HG02884 (cell line): ENCODE data around the gene MYO1F.

ENCODE experiments used
- ATAC-seq: cut with Tn5 transposase; IDR thresholded peaks from one replicate; pipeline ENCODE4 v1.9.1; 2021; ENCODE audit warnings: mild to moderate bottlenecking, moderate library complexity; ENCODE audit not compliant: unreplicated experiment

MYO1F gene

DNA sequence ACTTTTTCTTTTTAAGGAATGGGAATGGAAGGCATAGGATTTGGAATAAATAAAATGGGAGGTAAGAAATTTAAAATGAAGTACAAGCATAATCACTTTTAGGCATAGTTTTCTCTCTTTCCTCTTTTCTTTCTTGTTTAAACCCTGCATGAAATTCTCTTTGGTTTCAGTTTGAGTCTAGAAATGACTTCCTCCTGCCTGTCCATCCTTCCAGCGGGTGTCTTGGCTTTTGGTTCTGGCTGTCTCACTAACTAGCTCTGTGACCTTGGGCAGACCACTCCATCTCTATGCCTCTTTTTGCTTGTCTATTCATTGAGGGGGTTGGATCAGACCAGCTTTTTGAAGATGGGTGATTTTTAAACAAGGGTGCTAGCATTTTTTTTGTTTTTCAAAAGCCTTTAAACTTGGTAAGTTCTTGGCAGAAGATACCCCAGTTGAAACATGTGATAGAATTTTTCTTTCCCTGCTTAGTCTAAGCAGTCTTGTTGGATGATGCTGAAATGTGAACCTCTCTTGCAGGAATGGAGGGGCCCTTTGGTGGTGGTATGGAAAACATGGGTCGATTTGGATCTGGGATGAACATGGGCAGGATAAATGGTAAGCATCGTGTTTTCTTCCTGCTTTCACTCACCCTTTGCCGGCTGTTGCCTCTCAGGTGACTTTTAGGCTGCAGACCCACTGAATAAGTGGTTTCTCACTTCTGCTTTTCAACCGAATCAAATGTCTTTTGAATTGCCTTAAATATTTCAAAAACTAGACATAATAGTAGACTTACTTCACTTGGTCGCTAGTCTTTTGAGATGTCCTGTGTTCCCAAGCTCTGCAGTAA is 103.4 kb downstream of the MYO1F start:
- no peak for ATAC-seq
